Keratinocyte (primary cell): ENCODE measurements around the gene YAE1. TPM values are rescaled to one million over a fixed set of nuclear protein-coding genes. Genes with fewer than 3 reads are reported as not detected.

Experiments used
- DNase-seq: peaks from one replicate; pipeline ENCODE4 v3.0.0-alpha.2; 2011; ENCODE audit warnings: low read depth, missing footprints, low spot score
- FAIRE-seq: peaks from 2 replicates; lab custom pipeline; 2011; peaks lifted over from hg19 to GRCh38; lab: Jason Lieb, UNC
- H2AFZ ChIP-seq: 2 replicates; pipeline ENCODE4 v1.6.0; 2012; ENCODE audit warnings: low read length, control low read depth, inconsistent platforms; ENCODE audit not compliant: control insufficient read depth
- H3K27ac ChIP-seq: 2 replicates; pipeline ENCODE4 v1.5.1; 2011; ENCODE audit warnings: low read length; ENCODE audit not compliant: control insufficient read depth, insufficient read depth
- H3K27me3 ChIP-seq: 3 replicates; pipeline ENCODE4 v1.6.0; 2011; ENCODE audit warnings: low read length; ENCODE audit not compliant: control insufficient read depth, insufficient read depth; ENCODE audit errors: extremely low read depth
- H3K36me3 ChIP-seq, 2 experiments: 2 replicates in 1 of 2; 3 replicates in 1 of 2; pipeline ENCODE4 v1.5.1; 2011; ENCODE audit warnings: low read length in 2 of 2, mild to moderate bottlenecking in 1 of 2; ENCODE audit not compliant: control insufficient read depth in 2 of 2, insufficient read depth in 2 of 2; ENCODE audit errors: extremely low read depth in 1 of 2
- H3K4me1 ChIP-seq: 3 replicates; pipeline ENCODE4 v1.5.1; 2011; ENCODE audit warnings: low read length; ENCODE audit not compliant: control insufficient read depth, insufficient read depth; ENCODE audit errors: extremely low read depth
- H3K4me2 ChIP-seq: 3 replicates; pipeline ENCODE4 v1.6.0; 2011; ENCODE audit warnings: low read depth, low read length; ENCODE audit not compliant: control insufficient read depth, insufficient read depth; ENCODE audit errors: extremely low read depth
- H3K4me3 ChIP-seq, 3 experiments: fragments of 200-600 bp in 1 of 3; sonication (generic) in 1 of 3; 2 replicates in 2 of 3; 3 replicates in 1 of 3; pipeline ENCODE4 v1.5.1; 2011 to 2016; ENCODE audit warnings: low read length in 3 of 3, mild to moderate bottlenecking in 3 of 3, control low read depth in 2 of 3, inconsistent platforms in 1 of 3, low read depth in 1 of 3, mixed read lengths in 1 of 3, mixed run types in 1 of 3, moderate library complexity in 1 of 3; ENCODE audit not compliant: control insufficient read depth in 2 of 3, insufficient read depth in 2 of 3; ENCODE audit errors: extremely low read depth in 1 of 3
- H3K79me2 ChIP-seq: 2 replicates; pipeline ENCODE4 v1.6.0; 2012; ENCODE audit warnings: low read length; ENCODE audit not compliant: control insufficient read depth, insufficient read depth
- H3K9ac ChIP-seq: 3 replicates; pipeline ENCODE4 v1.6.0; 2011; ENCODE audit warnings: low read length; ENCODE audit not compliant: control insufficient read depth, insufficient read depth; ENCODE audit errors: extremely low read depth
- H3K9me1 ChIP-seq: 3 replicates; pipeline ENCODE4 v1.6.0; 2011; ENCODE audit warnings: low read length; ENCODE audit not compliant: control insufficient read depth, insufficient read depth; ENCODE audit errors: extremely low read depth
- H3K9me3 ChIP-seq: 2 replicates; pipeline ENCODE4 v1.5.1; 2012; ENCODE audit warnings: low read depth, low read length; ENCODE audit not compliant: control insufficient read depth
- H4K20me1 ChIP-seq: 3 replicates; pipeline ENCODE4 v1.6.0; 2011; ENCODE audit warnings: low read length; ENCODE audit not compliant: control insufficient read depth, insufficient read depth; ENCODE audit errors: extremely low read depth
- CTCF ChIP-seq, 3 experiments: IDR thresholded peaks in 1 of 3; conservative IDR thresholded peaks in 1 of 3; optimal IDR thresholded peaks in 1 of 3; 2 replicates in 2 of 3; 3 replicates in 1 of 3; pipeline versions ENCODE3 to v1.5.1; 2011; ENCODE audit warnings: low read length in 3 of 3, mild to moderate bottlenecking in 3 of 3, moderate library complexity in 2 of 3, control low read depth in 1 of 3, inconsistent platforms in 1 of 3; ENCODE audit not compliant: insufficient read depth in 2 of 3; ENCODE audit errors: extremely low read depth in 1 of 3
- EZH2 ChIP-seq: IDR thresholded peaks from one replicate; pipeline ENCODE4 v1.6.1; 2012; ENCODE audit warnings: inconsistent platforms, mild to moderate bottlenecking, low read length, moderate library complexity
- dilution Hi-C: fragments of 300-500 bp; cut with MboI; formaldehyde crosslinking; loops from one replicate; pipeline ENCODE4 v1.7.0; 2020; ENCODE audit warnings: low sequenced_read_pairs; ENCODE audit not compliant: extremely low pct_ligation_motif_present
- polyA plus RNA-seq, 5 experiments: library from polyadenylated mRNA; depleted of rRNA in 3 of 5; stranded (reverse) in 3 of 5; stranded (forward) in 1 of 5; unstranded in 1 of 5; fragments of >200 nt; gene quantifications; 1 replicate in 1 of 5; 2 replicates in 3 of 5; 3 replicates in 1 of 5; pipeline versions ENCODE4 v1.2.1 to v1.2.3, GENCODE V29; 2011 to 2012; ENCODE audit warnings: missing spikeins in 2 of 5, low read depth in 1 of 5, low replicate concordance in 1 of 5

YAE1 gene
- polyA plus RNA-seq, 1 donor (not counting 4 experiments of a cell fraction or from before 2014, with no cell fraction given): 43.7 TPM

GRCh38 chr7:39620486-39620885 is 54.3 kb downstream of the YAE1 start:
- Histone ChIP-seq H2AFZ (no peak overlapping the region), H3K9me3 (no peaks in the 10 kb centered on the region), H3K79me2 (peaks cover 26% of the 10 kb centered on the region), H3K4me1 (peaks cover 54% of the 10 kb centered on the region), H3K27ac (peak overlapping the region; percentile 61), H3K27me3 (no peaks in the 10 kb centered on the region), H3K4me3 (peak overlapping the region in 1 of 3 experiments; percentile 11), H4K20me1 (no peaks in the 10 kb centered on the region), H3K9ac (peak overlapping the region; percentile 19), H3K9me1 (no peaks in the 10 kb centered on the region), H3K4me2 (peak overlapping the region; percentile 50), H3K36me3 (no peaks in the 10 kb centered on the region)
- TF ChIP-seq EZH2: no peak
- TF ChIP-seq CTCF (optimal IDR thresholded peaks at IDR 0.05 in 1 of 3, IDR thresholded peaks at IDR 0.05 in 1 of 3, conservative IDR thresholded peaks at IDR 0.05 in 1 of 3; ENCODE audit: extremely low read depth in 1 of 3, insufficient read depth in 2 of 3, low read length in 3 of 3): no peak
- DNase-seq (no peak), FAIRE-seq (no peak)
- dilution Hi-C loops: no loop called here

- no peak overlapping the region for H3K9ac ChIP-seq
- TF ChIP-seq EZH2: no peak
- TF ChIP-seq CTCF (optimal IDR thresholded peaks at IDR 0.05 in 1 of 3, IDR thresholded peaks at IDR 0.05 in 1 of 3, conservative IDR thresholded peaks at IDR 0.05 in 1 of 3; ENCODE audit: extremely low read depth in 1 of 3, insufficient read depth in 2 of 3, low read length in 3 of 3): no peak
- DNase-seq (peak; percentile 73), FAIRE-seq (peak; percentile 74)
- H3K4me2 ChIP-seq: peak overlapping the region; percentile 99
- H3K79me2 ChIP-seq: peaks cover 34% of the 10 kb centered on the region
- H3K27ac ChIP-seq: peak overlapping the region; percentile 92
- no peaks in the 10 kb centered on the region for H4K20me1 ChIP-seq
- H3K36me3 ChIP-seq: peaks cover under 1% of the 10 kb centered on the region in 2 experiments
- H3K9me3 ChIP-seq: no peaks in the 10 kb centered on the region
- no peak overlapping the region for H2AFZ ChIP-seq
- H3K27me3 ChIP-seq: no peaks in the 10 kb centered on the region
- H3K4me1 ChIP-seq: peaks cover 50% of the 10 kb centered on the region
- H3K9me1 ChIP-seq: no peaks in the 10 kb centered on the region
- dilution Hi-C loops: no loop called here
- no peak overlapping the region for H3K4me3 ChIP-seq
Observed at GRCh38 chr7:39621261-39621660, 55.1 kb downstream of the YAE1 start.
